GM12878 (cell line): ENCODE measurements around the gene G2E3. TPM values are rescaled to one million over a fixed set of nuclear protein-coding genes. Genes with fewer than 3 reads are reported as not detected.
"Not testable (repeated sequence)": the region's sequence is repeated elsewhere in the genome, so short reads cannot be mapped to it uniquely, and the experiment has no call there.

Experiments
- ATAC-seq: fragments of 200-7000 bp; cut with Tn5 transposase; 3 replicates; pipeline ENCODE4 v1.9.1; 2020; ENCODE audit warnings: mild to moderate bottlenecking, moderate library complexity
- BruUV-seq: library from RNA; stranded (reverse); fragments of 400-500 nt; replicated peaks from 2 replicates; lab custom pipeline; 2021; lab: Mats Ljungman, UMichigan
- CTCF ChIA-PET: fragments of 300-600 bp; sonication (Branson Sonifier 250); formaldehyde crosslinking; extraction: SDS; loops from one replicate; lab custom pipeline; 2021; ENCODE audit warnings: inconsistent platforms; lab: Yijun Ruan, JAX
- POLR2A ChIA-PET: fragments of 350-600 bp; formaldehyde crosslinking; extraction: SDS; loops from one replicate; lab custom pipeline; 2021; ENCODE audit warnings: inconsistent platforms; lab: Charles Lee
- RAD21 ChIA-PET: fragments of 300-600 bp; sonication (Branson Sonifier 250); formaldehyde crosslinking; loops from one replicate; lab custom pipeline; 2023; ENCODE audit warnings: antibody characterized with exemption; ENCODE audit not compliant: unreplicated experiment; lab: Charles Lee
- SMC1A ChIA-PET: fragments of 300-600 bp; sonication (Branson Sonifier 250); formaldehyde crosslinking; loops from one replicate; lab custom pipeline; 2023; ENCODE audit not compliant: unreplicated experiment, uncharacterized antibody; lab: Charles Lee
- DNase-seq: peaks from one replicate; pipeline ENCODE4 v3.0.0-alpha.2; 2011; ENCODE audit warnings: low read depth, low spot score
- FAIRE-seq: peaks from 3 replicates; lab custom pipeline; 2011; peaks lifted over from hg19 to GRCh38; lab: Jason Lieb, UNC
- H2AFZ ChIP-seq: 2 replicates; pipeline ENCODE4 v1.6.0; 2011; ENCODE audit warnings: low read depth, low read length, control low read depth; ENCODE audit not compliant: control insufficient read depth
- H3K27ac ChIP-seq: 2 replicates; pipeline ENCODE4 v1.5.1; 2011; ENCODE audit warnings: control low read depth; ENCODE audit not compliant: control insufficient read depth, insufficient read depth
- H3K27me3 ChIP-seq, 2 experiments: replicated peaks in 1 of 2; 2 replicates each; pipeline versions ENCODE4 v1.6.0 to v1.6.1; 2011; ENCODE audit warnings: low read length in 1 of 2; ENCODE audit not compliant: control insufficient read depth in 2 of 2, insufficient read depth in 2 of 2
- H3K36me3 ChIP-seq, 2 experiments: 2 replicates each; pipeline ENCODE4 v1.5.1; 2011; ENCODE audit warnings: low read length in 1 of 2; ENCODE audit not compliant: control insufficient read depth in 2 of 2, insufficient read depth in 2 of 2
- H3K4me1 ChIP-seq: 2 replicates; pipeline ENCODE4 v1.6.1; 2011; ENCODE audit warnings: mild to moderate bottlenecking, low read length, moderate library complexity, mixed read lengths; ENCODE audit not compliant: control insufficient read depth, insufficient read depth
- H3K4me2 ChIP-seq: 2 replicates; pipeline ENCODE4 v1.6.0; 2011; ENCODE audit warnings: control low read depth; ENCODE audit not compliant: control insufficient read depth, insufficient read depth
- H3K4me3 ChIP-seq: fragments of 200-600 bp; sonication (generic); 2 replicates; pipeline ENCODE4 v1.5.1; 2016
- H3K79me2 ChIP-seq: 2 replicates; pipeline ENCODE4 v1.6.0; 2011; ENCODE audit warnings: low read length; ENCODE audit not compliant: control insufficient read depth, insufficient read depth
- H3K9ac ChIP-seq: 2 replicates; pipeline ENCODE4 v1.8.0; 2011; ENCODE audit warnings: low read length, control low read depth, mixed read lengths; ENCODE audit not compliant: control insufficient read depth, insufficient read depth
- H3K9me3 ChIP-seq: replicated peaks from 3 replicates; pipeline ENCODE4 v1.5.1; 2011; ENCODE audit warnings: mild to moderate bottlenecking, low read length; ENCODE audit not compliant: control insufficient read depth, insufficient read depth
- H4K20me1 ChIP-seq: 2 replicates; pipeline ENCODE4 v1.6.0; 2011; ENCODE audit not compliant: control insufficient read depth, insufficient read depth
- ASH2L ChIP-seq: fragments of 300-600, 200-600 bp; sonication (generic); IDR thresholded peaks from 2 replicates; pipeline ENCODE4 v1.6.1; 2017; ENCODE audit warnings: low read depth, mild to moderate bottlenecking, borderline replicate concordance
- CREB1 ChIP-seq: IDR thresholded peaks from 2 replicates; pipeline ENCODE4 v1.6.1; 2012; ENCODE audit warnings: low read depth, mild to moderate bottlenecking, inconsistent platforms
- CREM ChIP-seq: IDR thresholded peaks from 2 replicates; pipeline ENCODE4 v1.6.1; 2014; ENCODE audit warnings: antibody characterized with exemption, low read depth
- FOXK2 ChIP-seq: fragments of 450-650 bp; IDR thresholded peaks from 2 replicates; pipeline ENCODE4 v1.6.1; 2017; ENCODE audit warnings: mild to moderate bottlenecking, moderate library complexity
- PML ChIP-seq: IDR thresholded peaks from 2 replicates; pipeline ENCODE4 v1.6.1; 2012; ENCODE audit warnings: low read length, inconsistent platforms
- POLR2AphosphoS2 ChIP-seq: IDR thresholded peaks from 2 replicates; pipeline ENCODE4 v1.6.1; 2011; ENCODE audit warnings: low read depth, mild to moderate bottlenecking, low read length, improper control_type of control experiment, moderate library complexity
- RELB ChIP-seq: fragments of 450-650 bp; IDR thresholded peaks from 2 replicates; pipeline ENCODE4 v1.6.1; 2017; ENCODE audit warnings: low read depth, mild to moderate bottlenecking, moderate library complexity
- SP1 ChIP-seq: IDR thresholded peaks from one replicate; pipeline ENCODE4 v1.6.1; 2011; ENCODE audit warnings: low read depth, low read length
- WGBS: methylation state at CpG from one replicate; pipeline ENCODE4 v1.1.6; 2016; ENCODE audit warnings: low lambda C conversion rate; ENCODE audit not compliant: insufficient replicate concordance, insufficient coverage; ENCODE audit errors: missing lambda C conversion rate; 5-methylcytosine and 5-hydroxymethylcytosine counted together
- in situ Hi-C: fragments of 300-500 bp; cut with MboI; formaldehyde crosslinking; loops from 9 replicates; pipeline ENCODE4 v1.14.3; 2018; ENCODE audit warnings: mixed read lengths
- intact Hi-C: fragments of 100-400 bp; cut with micrococcal nuclease; formaldehyde crosslinking; loops from one replicate; pipeline ENCODE4 v1.14.2; 2022; ENCODE audit not compliant: unreplicated experiment
- polyA plus RNA-seq, 11 experiments: library from polyadenylated mRNA; depleted of rRNA in 4 of 11; unstranded in 6 of 11; stranded (reverse) in 5 of 11; fragments of >200 nt; fragmentation: Nextera tagmentation in 4 of 11; fragmentation: Illumina TruSeq in 1 of 11; extraction: Ambion mirVana in 4 of 11; extraction: Trizol in 1 of 11; gene quantifications; 1 replicate in 1 of 11; 2 replicates in 10 of 11; pipeline versions ENCODE4 v1.2.1 to v1.2.3, GENCODE V29; 2011 to 2016; ENCODE audit warnings: inconsistent platforms in 2 of 11, missing spikeins in 2 of 11, low read depth in 1 of 11
- total RNA-seq, 4 experiments: library from RNA; depleted of rRNA in 3 of 4; stranded (reverse); fragments of >200 nt in 3 of 4; fragmentation: Illumina TruSeq in 1 of 4; extraction: Trizol in 1 of 4; gene quantifications; 2 replicates each; pipeline versions ENCODE4 v1.2.1 to v1.2.3, GENCODE V29; 2013 to 2021

G2E3 gene
- total and polyA plus RNA-seq, 10 of the 15 experiments (the other 5 are each of a cell fraction or from before 2014, with no cell fraction given): 10.0 to 38.0 (median 21.1) TPM

GRCh38 chr14:30573966-30574365 lies 15.0 kb downstream of the G2E3 start:
- SMC1A ChIA-PET: no interaction called here
- peaks cover 4% of the 10 kb centered on the region; the same call in 2 of the 3 replicates for H3K9me3 ChIP-seq

GRCh38 chr14:30574777-30575176 lies 15.8 kb downstream of the G2E3 start:
- DNase-seq, H3K4me1 ChIP-seq, H3K27ac ChIP-seq, H2AFZ ChIP-seq, H3K4me3 ChIP-seq, H3K27me3 ChIP-seq, RAD21 ChIA-PET, FAIRE-seq, ATAC-seq, H3K9me3 ChIP-seq, H3K4me2 ChIP-seq, in situ Hi-C loops, intact Hi-C loops, H3K9ac ChIP-seq, H3K36me3 ChIP-seq, BruUV-seq, POLR2A ChIA-PET, SMC1A ChIA-PET, H4K20me1 ChIP-seq: not testable (repeated sequence)
- peaks cover 95% of the 10 kb centered on the region for H3K79me2 ChIP-seq
- 92% methylated on average over 3 of the region's 3 CpGs for WGBS
- CTCF ChIA-PET: interaction anchor here (0.7 to 1.4 kb wide), 2 partner anchors 9 to 14 kb away, joined by 3 read pairs; no protein-coding TSS in a partner anchor

More at GRCh38 chr14:30573966-30574365, 15.0 kb downstream of the G2E3 start:
- intact Hi-C loops: no loop called here
- Histone ChIP-seq H3K36me3 (no peaks in the 10 kb centered on the region), H3K4me1 (no peaks in the 10 kb centered on the region), H4K20me1 (no peaks in the 10 kb centered on the region), H3K4me2 (no peak overlapping the region), H3K79me2 (peaks cover 95% of the 10 kb centered on the region)
- FAIRE-seq (no peak), ATAC-seq (no peak)
- CTCF ChIA-PET: no interaction called here
- 79% methylated on average over 2 of the region's 2 CpGs for WGBS
- POLR2A ChIA-PET: no interaction called here
- RAD21 ChIA-PET: no interaction called here
- in situ Hi-C loops: no loop called here
- TF ChIP-seq CREM (no peak), RELB (no peak), ASH2L (no peak), PML (no peak), FOXK2 (no peak), SP1 (no peak), POLR2AphosphoS2 (no peak), CREB1 (no peak)
- TF ChIP-seq, all 136 proteins: peak for 0
- H3K27me3 ChIP-seq: no peaks in the 10 kb centered on the region
- DNase-seq: no peak
- no peak overlapping the region for H2AFZ ChIP-seq
- no TSS peak for BruUV-seq
- H3K9ac ChIP-seq: no peak overlapping the region
- H3K27ac ChIP-seq: no peak overlapping the region
- H3K4me3 ChIP-seq: no peak overlapping the region

GRCh38 chr14:30576333-30576732 lies 17.4 kb downstream of the G2E3 start:
- WGBS: 100% methylated on average over 1 of the region's 1 CpG
- CTCF ChIA-PET: not testable (repeated sequence)

More at GRCh38 chr14:30576333-30576732, 17.4 kb downstream of the G2E3 start:
- H3K4me3 ChIP-seq, BruUV-seq, H3K9ac ChIP-seq, RAD21 ChIA-PET, POLR2A ChIA-PET, H3K36me3 ChIP-seq, FAIRE-seq, ATAC-seq, H3K9me3 ChIP-seq, H3K27ac ChIP-seq, H3K27me3 ChIP-seq, H2AFZ ChIP-seq, H3K4me1 ChIP-seq, H3K4me2 ChIP-seq, DNase-seq, H4K20me1 ChIP-seq, intact Hi-C loops, in situ Hi-C loops: not testable (repeated sequence)
- H3K79me2 ChIP-seq: peaks cover 87% of the 10 kb centered on the region
- SMC1A ChIA-PET: interaction anchor here (0.7 kb wide), 1 partner anchor 46 kb away, joined by 3 read pairs; the partner anchor contains the start of gene SCFD1
